ENCODE results near the gene MAP3K3. TPM values are rescaled to one million over a fixed set of nuclear protein-coding genes. Genes with fewer than 3 reads are reported as not detected.

MAP3K3 gene
- total RNA-seq, 1 donor from 2014 or later, result 28.0 TPM

DNA sequence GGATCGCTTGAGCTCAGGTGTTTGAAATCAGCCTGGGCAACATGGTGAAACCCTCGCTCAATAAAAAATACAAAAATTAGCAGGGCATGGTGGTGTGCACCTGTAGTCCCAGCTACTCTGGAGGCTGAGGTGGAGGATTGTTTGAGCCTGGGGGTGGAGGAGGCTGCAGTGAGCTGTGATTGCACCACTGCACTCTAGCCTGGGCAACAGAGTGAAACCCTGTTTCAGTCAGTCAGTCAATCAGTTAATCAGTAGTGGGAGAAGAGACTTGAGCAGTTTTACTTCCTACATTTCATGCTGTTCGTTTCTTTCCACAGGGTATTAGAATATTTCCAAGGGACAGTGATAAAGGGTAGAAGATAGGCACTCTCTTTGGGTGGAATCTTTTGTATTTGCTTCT is 8.8 kb downstream of the MAP3K3 start:
- H3K9me3 Mint-ChIP-seq, result no peaks in the 10 kb centered on the region
- no peak for TF ChIP-seq CTCF (conservative IDR thresholded peaks at IDR 0.05)
- no peak overlapping the region for H3K4me3 Mint-ChIP-seq
- H3K36me3 Mint-ChIP-seq (ENCODE audit: low read depth), result peaks cover 2% of the 10 kb centered on the region
- H3K27me3 Mint-ChIP-seq (ENCODE audit: low read depth), result no peaks in the 10 kb centered on the region
- DNase-seq (ENCODE audit: low read depth, low spot score), result no peak
- peaks cover 16% of the 10 kb centered on the region for H3K4me1 Mint-ChIP-seq
- H3K27ac Mint-ChIP-seq (ENCODE audit: unreplicated experiment), result no peak overlapping the region

- no peak for DNase-seq (ENCODE audit: low read depth, low spot score)
These were observed 9.4 kb downstream of the MAP3K3 start for GRCh38 chr17:63631626-63632025.

GRCh38 chr17:63633742-63634141 is 11.5 kb downstream of the MAP3K3 start:
- H3K9me3 Mint-ChIP-seq, result no peaks in the 10 kb centered on the region
- no peak for TF ChIP-seq CTCF (conservative IDR thresholded peaks at IDR 0.05)
- peaks cover 16% of the 10 kb centered on the region for H3K4me1 Mint-ChIP-seq
- no peak overlapping the region for H3K4me3 Mint-ChIP-seq
- no peaks in the 10 kb centered on the region for H3K27me3 Mint-ChIP-seq (ENCODE audit: low read depth)
- H3K36me3 Mint-ChIP-seq (ENCODE audit: low read depth), result peaks cover 5% of the 10 kb centered on the region
- no peak for DNase-seq (ENCODE audit: low read depth, low spot score)
- H3K27ac Mint-ChIP-seq (ENCODE audit: unreplicated experiment), result peak overlapping the region; percentile 52

More at GRCh38 chr17:63631626-63632025, 9.4 kb downstream of the MAP3K3 start:
- Mint-ChIP-seq H3K36me3 (ENCODE audit: low read depth) (peaks cover 5% of the 10 kb centered on the region), H3K27ac (ENCODE audit: unreplicated experiment) (no peak overlapping the region), H3K27me3 (ENCODE audit: low read depth) (no peaks in the 10 kb centered on the region), H3K4me1 (peaks cover 16% of the 10 kb centered on the region), H3K4me3 (no peak overlapping the region), H3K9me3 (no peaks in the 10 kb centered on the region)
- TF ChIP-seq CTCF (conservative IDR thresholded peaks at IDR 0.05), result no peak

DNA sequence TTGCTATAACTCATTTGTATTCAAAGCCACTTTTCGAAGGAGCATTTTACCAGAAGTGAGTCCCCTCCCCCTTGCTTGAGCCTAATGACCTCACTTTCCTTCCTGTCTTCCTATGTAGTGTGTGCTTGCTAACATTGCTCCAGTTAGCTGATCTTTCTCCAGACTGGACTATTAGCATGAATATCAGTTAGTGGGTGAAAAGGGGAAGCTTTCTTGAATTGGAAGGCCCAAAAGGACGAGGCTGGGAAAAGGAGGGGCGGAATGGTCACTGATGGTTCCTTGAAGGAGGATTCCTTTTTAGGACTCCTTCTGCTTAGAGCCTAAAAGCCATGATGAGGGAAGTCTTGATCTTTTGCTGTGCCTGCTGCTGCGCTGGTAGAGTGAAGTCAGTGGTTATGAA is 11.9 kb downstream of the MAP3K3 start:
- Mint-ChIP-seq H3K27ac (ENCODE audit: unreplicated experiment) (peak overlapping the region; percentile 52), H3K9me3 (no peaks in the 10 kb centered on the region), H3K27me3 (ENCODE audit: low read depth) (no peaks in the 10 kb centered on the region), H3K36me3 (ENCODE audit: low read depth) (peaks cover 5% of the 10 kb centered on the region), H3K4me3 (no peak overlapping the region), H3K4me1 (peaks cover 16% of the 10 kb centered on the region)
- TF ChIP-seq CTCF (conservative IDR thresholded peaks at IDR 0.05), result no peak
- no peak for DNase-seq (ENCODE audit: low read depth, low spot score)

GRCh38 chr17:63634816-63635215 is 12.6 kb downstream of the MAP3K3 start:
- H3K36me3 Mint-ChIP-seq (ENCODE audit: low read depth), result peaks cover 5% of the 10 kb centered on the region
- no peak overlapping the region for H3K27ac Mint-ChIP-seq (ENCODE audit: unreplicated experiment)
- no peaks in the 10 kb centered on the region for H3K27me3 Mint-ChIP-seq (ENCODE audit: low read depth)
- no peak for DNase-seq (ENCODE audit: low read depth, low spot score)
- H3K4me3 Mint-ChIP-seq, result no peak overlapping the region
- H3K9me3 Mint-ChIP-seq, result no peaks in the 10 kb centered on the region
- peaks cover 16% of the 10 kb centered on the region for H3K4me1 Mint-ChIP-seq
- no peak for TF ChIP-seq CTCF (conservative IDR thresholded peaks at IDR 0.05)

- Mint-ChIP-seq H3K4me1 (peaks cover 16% of the 10 kb centered on the region), H3K9me3 (no peaks in the 10 kb centered on the region), H3K27ac (ENCODE audit: unreplicated experiment) (no peak overlapping the region), H3K4me3 (no peak overlapping the region), H3K27me3 (ENCODE audit: low read depth) (no peaks in the 10 kb centered on the region), H3K36me3 (ENCODE audit: low read depth) (peaks cover 5% of the 10 kb centered on the region)
- DNase-seq (ENCODE audit: low read depth, low spot score), result no peak
- TF ChIP-seq CTCF (conservative IDR thresholded peaks at IDR 0.05), result no peak
These were observed 13.1 kb downstream of the MAP3K3 start for GRCh38 chr17:63635290-63635689.

Measured in neural crest cell (in vitro differentiated cells).